GM12891 (cell line): ENCODE measurements around the gene SMIM31.

ENCODE experiments used
- DNase-seq: peaks from one replicate; pipeline ENCODE4 v3.0.0; 2011; ENCODE audit warnings: low spot score; ENCODE audit not compliant: insufficient read length
- FAIRE-seq: peaks from 2 replicates; lab custom pipeline; 2011; peaks lifted over from hg19 to GRCh38; lab: Jason Lieb, UNC
- PAX5 ChIP-seq: IDR thresholded peaks from 2 replicates; pipeline ENCODE4 v1.6.1; 2011; ENCODE audit warnings: low read length, moderate library complexity, mild to moderate bottlenecking; ENCODE audit not compliant: insufficient read depth, severe bottlenecking
- POLR2A ChIP-seq: IDR thresholded peaks from 2 replicates; pipeline ENCODE4 v1.6.1; 2011; ENCODE audit warnings: low read depth, low read length, control low read depth
- POLR2AphosphoS5 ChIP-seq: IDR thresholded peaks from 2 replicates; pipeline ENCODE4 v1.6.1; 2011; ENCODE audit warnings: low read depth, low read length, control low read depth
- POU2F2 ChIP-seq: IDR thresholded peaks from 2 replicates; pipeline ENCODE4 v1.6.1; 2011; ENCODE audit warnings: low read depth, mild to moderate bottlenecking, control low read depth, low read length, moderate library complexity
- SPI1 ChIP-seq: IDR thresholded peaks from 2 replicates; pipeline ENCODE4 v1.6.1; 2011; ENCODE audit warnings: low read depth, low read length, control low read depth
- TAF1 ChIP-seq: IDR thresholded peaks from 2 replicates; pipeline ENCODE4 v1.6.1; 2011; ENCODE audit warnings: low read depth, low read length, control low read depth

The SMIM31 gene

GRCh38 chr4:164779080-164779479 is 25.1 kb downstream of the SMIM31 start:
- no peak for DNase-seq
- FAIRE-seq = no peak
- TF ChIP-seq PAX5 (no peak), POLR2A (no peak), SPI1 (no peak), POU2F2 (no peak), TAF1 (no peak), POLR2AphosphoS5 (no peak)

- TF ChIP-seq POLR2A = no peak
- no peak for TF ChIP-seq POU2F2
- no peak for TF ChIP-seq TAF1
- TF ChIP-seq SPI1 = no peak
- TF ChIP-seq PAX5 = no peak
- no peak for TF ChIP-seq POLR2AphosphoS5
- FAIRE-seq (peak; percentile 9), DNase-seq (peak; percentile 13)
Observed at GRCh38 chr4:164779811-164780216, 25.9 kb downstream of the SMIM31 start.

- FAIRE-seq = no peak
- no peak for TF ChIP-seq POU2F2
- TF ChIP-seq SPI1 = no peak
- TF ChIP-seq TAF1 = no peak
- no peak for TF ChIP-seq POLR2AphosphoS5
- no peak for TF ChIP-seq PAX5
- no peak for TF ChIP-seq POLR2A
- no peak for DNase-seq
Observed at GRCh38 chr4:164780839-164781238, 26.9 kb downstream of the SMIM31 start.

GRCh38 chr4:164783976-164784375 is 30.0 kb downstream of the SMIM31 start:
- no peak for TF ChIP-seq POU2F2
- no peak for TF ChIP-seq PAX5
- no peak for TF ChIP-seq SPI1
- no peak for TF ChIP-seq POLR2A
- TF ChIP-seq TAF1 = no peak
- no peak for TF ChIP-seq POLR2AphosphoS5
- DNase-seq = no peak
- no peak for FAIRE-seq

- DNase-seq = no peak
- no peak for FAIRE-seq
- TF ChIP-seq SPI1 (no peak), PAX5 (no peak), POLR2AphosphoS5 (no peak), POLR2A (no peak), TAF1 (no peak), POU2F2 (no peak)
Observed at GRCh38 chr4:164789047-164789446, 35.1 kb downstream of the SMIM31 start.

GRCh38 chr4:164790249-164790648 is 36.3 kb downstream of the SMIM31 start:
- DNase-seq (no peak), FAIRE-seq (no peak)
- TF ChIP-seq POLR2AphosphoS5 = no peak
- no peak for TF ChIP-seq PAX5
- no peak for TF ChIP-seq POU2F2
- no peak for TF ChIP-seq POLR2A
- no peak for TF ChIP-seq SPI1
- TF ChIP-seq TAF1 = no peak

GRCh38 chr4:164799410-164799809 is 45.5 kb downstream of the SMIM31 start:
- no peak for DNase-seq
- FAIRE-seq = no peak
- TF ChIP-seq POLR2AphosphoS5 (no peak), SPI1 (no peak), POU2F2 (no peak), POLR2A (no peak), TAF1 (no peak), PAX5 (no peak)

GRCh38 chr4:164800786-164801185 is 46.9 kb downstream of the SMIM31 start:
- no peak for TF ChIP-seq PAX5
- no peak for TF ChIP-seq SPI1
- TF ChIP-seq TAF1 = no peak
- no peak for TF ChIP-seq POLR2A
- TF ChIP-seq POU2F2 = no peak
- TF ChIP-seq POLR2AphosphoS5 = no peak
- DNase-seq = no peak
- no peak for FAIRE-seq

GRCh38 chr4:164802301-164802901 is 48.5 kb downstream of the SMIM31 start:
- no peak for FAIRE-seq
- no peak for DNase-seq

GRCh38 chr4:164803702-164804101 is 49.8 kb downstream of the SMIM31 start:
- TF ChIP-seq POU2F2 = no peak
- FAIRE-seq (no peak), DNase-seq (no peak)

More at GRCh38 chr4:164802301-164802901, 48.5 kb downstream of the SMIM31 start:
- TF ChIP-seq TAF1 = no peak
- TF ChIP-seq POLR2AphosphoS5 = no peak
- no peak for TF ChIP-seq PAX5
- no peak for TF ChIP-seq POLR2A
- TF ChIP-seq SPI1 = no peak
- TF ChIP-seq POU2F2 = no peak
